Loucy (cell line): Measurements from ENCODE around the gene ITPRID2.

Experiments used
- H2AFZ ChIP-seq: fragments of 200-600 bp; sonication (generic); 2 replicates; pipeline ENCODE4 v1.6.0; 2016; ENCODE audit warnings: antibody characterized with exemption, mild to moderate bottlenecking, low read length, moderate library complexity
- H3F3A ChIP-seq: fragments of 200-600 bp; 2 replicates; pipeline ENCODE4 v1.6.0; 2016; ENCODE audit warnings: antibody characterized with exemption, low read depth, mild to moderate bottlenecking
- H3K27me3 ChIP-seq: fragments of 200-600 bp; sonication (generic); 2 replicates; pipeline ENCODE4 v1.6.1; 2014; ENCODE audit warnings: low read length, mild to moderate bottlenecking; ENCODE audit not compliant: insufficient read depth, poor library complexity, severe bottlenecking
- H3K36me3 ChIP-seq: fragments of 200-600 bp; sonication (generic); 2 replicates; pipeline ENCODE4 v1.6.1; 2016; ENCODE audit warnings: low read length; ENCODE audit not compliant: insufficient read depth
- H3K4me1 ChIP-seq: fragments of 200-600 bp; sonication (generic); 2 replicates; pipeline ENCODE4 v1.5.1; 2014; ENCODE audit warnings: low read length, mild to moderate bottlenecking; ENCODE audit not compliant: insufficient read depth, poor library complexity, severe bottlenecking
- H3K4me2 ChIP-seq: fragments of 200-600 bp; sonication (generic); 2 replicates; pipeline ENCODE4 v1.6.0; 2014; ENCODE audit warnings: antibody characterized with exemption, low read length, low read depth, mild to moderate bottlenecking; ENCODE audit not compliant: poor library complexity, severe bottlenecking
- H3K4me3 ChIP-seq: fragments of 200-600 bp; sonication (generic); 2 replicates; pipeline ENCODE4 v1.5.1; 2014; ENCODE audit warnings: low read length, mild to moderate bottlenecking, mixed read lengths; ENCODE audit not compliant: poor library complexity, severe bottlenecking
- H3K79me2 ChIP-seq: fragments of 200-600 bp; sonication (generic); 2 replicates; pipeline ENCODE4 v1.6.1; 2014; ENCODE audit warnings: low read length; ENCODE audit not compliant: insufficient read depth
- H3K9ac ChIP-seq: fragments of 200-600 bp; sonication (generic); 2 replicates; pipeline ENCODE4 v1.6.0; 2014; ENCODE audit warnings: mild to moderate bottlenecking, low read depth, low read length, moderate library complexity; ENCODE audit not compliant: poor library complexity, severe bottlenecking
- H3K9me2 ChIP-seq: fragments of 200-600 bp; sonication (generic); replicated peaks from 2 replicates; pipeline ENCODE4 v1.6.1; 2016; ENCODE audit warnings: low read depth, low read length, mixed read lengths
- H3K9me3 ChIP-seq: fragments of 200-600 bp; sonication (generic); 2 replicates; pipeline ENCODE4 v1.6.1; 2014; ENCODE audit warnings: mild to moderate bottlenecking, antibody characterized with exemption, low read length, low read depth; ENCODE audit not compliant: insufficient read depth
- H4K20me1 ChIP-seq: fragments of 200-600 bp; sonication (generic); 2 replicates; pipeline ENCODE4 v1.6.0; 2014; ENCODE audit warnings: antibody characterized with exemption, low read length, mild to moderate bottlenecking; ENCODE audit not compliant: insufficient read depth, poor library complexity, severe bottlenecking
- EZH2phosphoT487 ChIP-seq: fragments of 200-600 bp; IDR thresholded peaks from 2 replicates; pipeline ENCODE4 v1.6.1; 2018; ENCODE audit warnings: antibody characterized with exemption, mild to moderate bottlenecking, moderate library complexity, borderline replicate concordance
- TF ChIP-seq, protein P1 (sequence below): fragments of 200-600 bp; sonication (generic); conservative IDR thresholded peaks from 2 replicates; pipeline ENCODE4 v1.5.1; 2014; ENCODE audit warnings: mild to moderate bottlenecking, antibody characterized with exemption, low read length

Gene ITPRID2

GRCh38 chr2:181891258-181891965, at the start of gene ITPRID2:
Gene ITPRID2 (plus strand): TSS chr2:181891730. CDS start chr2:181892067, 337 bp downstream.
- Histone ChIP-seq H3K4me3 (peak within 1 kb of the TSS; percentile 82), H3K9me2 (no peaks in the 10 kb centered on the region), H3K27me3 (no peaks in the 10 kb centered on the region), H3K36me3 (no peaks in the 10 kb centered on the region), H3K4me1 (peaks cover 44% of the 10 kb centered on the region), H3K9me3 (no peaks in the 10 kb centered on the region), H2AFZ (peak within 1 kb of the TSS; percentile 98), H3K9ac (peak within 1 kb of the TSS; percentile 81), H4K20me1 (peaks cover 37% of the 10 kb centered on the region), H3F3A (no peaks in the 10 kb centered on the region), H3K4me2 (peak within 1 kb of the TSS; percentile 86), H3K79me2 (peaks cover 44% of the 10 kb centered on the region)
- TF ChIP-seq EZH2phosphoT487: no peak
- TF ChIP-seq, protein P1, sequence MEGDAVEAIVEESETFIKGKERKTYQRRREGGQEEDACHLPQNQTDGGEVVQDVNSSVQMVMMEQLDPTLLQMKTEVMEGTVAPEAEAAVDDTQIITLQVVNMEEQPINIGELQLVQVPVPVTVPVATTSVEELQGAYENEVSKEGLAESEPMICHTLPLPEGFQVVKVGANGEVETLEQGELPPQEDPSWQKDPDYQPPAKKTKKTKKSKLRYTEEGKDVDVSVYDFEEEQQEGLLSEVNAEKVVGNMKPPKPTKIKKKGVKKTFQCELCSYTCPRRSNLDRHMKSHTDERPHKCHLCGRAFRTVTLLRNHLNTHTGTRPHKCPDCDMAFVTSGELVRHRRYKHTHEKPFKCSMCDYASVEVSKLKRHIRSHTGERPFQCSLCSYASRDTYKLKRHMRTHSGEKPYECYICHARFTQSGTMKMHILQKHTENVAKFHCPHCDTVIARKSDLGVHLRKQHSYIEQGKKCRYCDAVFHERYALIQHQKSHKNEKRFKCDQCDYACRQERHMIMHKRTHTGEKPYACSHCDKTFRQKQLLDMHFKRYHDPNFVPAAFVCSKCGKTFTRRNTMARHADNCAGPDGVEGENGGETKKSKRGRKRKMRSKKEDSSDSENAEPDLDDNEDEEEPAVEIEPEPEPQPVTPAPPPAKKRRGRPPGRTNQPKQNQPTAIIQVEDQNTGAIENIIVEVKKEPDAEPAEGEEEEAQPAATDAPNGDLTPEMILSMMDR: no peak

- H3K36me3 ChIP-seq: no peaks in the 10 kb centered on the region
- H3F3A ChIP-seq: no peaks in the 10 kb centered on the region
- H3K9me3 ChIP-seq: no peaks in the 10 kb centered on the region
- no peak overlapping the region for H3K4me2 ChIP-seq
- no peak overlapping the region for H3K4me3 ChIP-seq
- H3K27me3 ChIP-seq: no peaks in the 10 kb centered on the region
- no peak overlapping the region for H3K9ac ChIP-seq
- TF ChIP-seq, protein P1: no peak
- no peak for TF ChIP-seq EZH2phosphoT487
- H3K79me2 ChIP-seq: no peaks in the 10 kb centered on the region
- no peaks in the 10 kb centered on the region for H3K9me2 ChIP-seq
- peaks cover 3% of the 10 kb centered on the region for H3K4me1 ChIP-seq
- H2AFZ ChIP-seq: no peak overlapping the region
- no peaks in the 10 kb centered on the region for H4K20me1 ChIP-seq
Observed at GRCh38 chr2:181844551-181845290, 46.8 kb upstream of the ITPRID2 start.

DNA sequence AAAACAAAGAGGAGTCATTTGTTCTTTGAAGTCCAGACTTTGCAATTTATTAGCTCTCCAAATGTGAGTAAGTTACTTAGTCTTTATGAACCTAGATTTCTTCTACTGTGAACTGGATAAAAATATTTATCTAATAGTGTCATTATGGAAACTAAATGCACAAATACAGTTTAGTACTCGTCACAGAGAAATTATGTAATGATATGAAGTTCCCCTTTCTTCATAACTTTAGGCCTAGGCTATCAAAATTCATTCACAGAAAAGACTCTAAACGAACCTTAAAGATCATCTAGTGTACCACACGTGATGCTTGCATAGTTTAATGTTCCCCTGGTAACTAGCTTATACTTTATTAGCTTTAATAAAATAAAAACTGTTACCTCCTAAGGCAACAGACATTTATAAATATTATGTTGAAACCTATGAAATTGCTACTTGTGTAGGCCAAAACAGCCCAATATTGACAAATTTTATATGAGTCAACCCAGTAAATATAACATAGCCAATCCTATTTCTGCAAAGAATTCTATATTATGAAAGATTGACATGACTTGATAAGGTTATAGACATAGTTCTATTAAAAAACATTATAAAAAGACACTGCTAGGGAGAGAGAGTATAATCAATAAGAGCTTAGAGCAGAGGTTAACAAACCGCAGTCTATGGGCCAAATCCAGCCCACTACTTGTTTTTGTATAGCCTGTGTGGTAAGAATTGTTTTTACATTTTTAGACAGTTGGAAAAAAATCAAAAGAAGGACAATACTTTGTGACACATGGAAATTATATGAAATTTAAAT, 44.9 kb upstream of the ITPRID2 start:
- Histone ChIP-seq H3K27me3 (no peaks in the 10 kb centered on the region), H4K20me1 (no peaks in the 10 kb centered on the region), H3K4me3 (no peak overlapping the region), H3K9ac (no peak overlapping the region), H3K4me2 (no peak overlapping the region), H3K9me3 (no peaks in the 10 kb centered on the region), H3K4me1 (peaks cover 17% of the 10 kb centered on the region), H3K79me2 (no peaks in the 10 kb centered on the region), H3K36me3 (no peaks in the 10 kb centered on the region), H3F3A (no peaks in the 10 kb centered on the region), H2AFZ (no peak overlapping the region), H3K9me2 (no peaks in the 10 kb centered on the region)
- TF ChIP-seq, protein P1: no peak
- TF ChIP-seq EZH2phosphoT487: no peak
